Skin epidermis (tissue), 12 donors: ENCODE measurements around the gene P4HA2.

ENCODE experiments used
- H3K27ac ChIP-seq, 21 experiments: fragments of 200-600 bp; sonication (generic) in 11 of 21; one replicate each; pipeline ENCODE4 v1.5.0; 2020; ENCODE audit warnings: mild to moderate bottlenecking in 3 of 21, inconsistent platforms in 2 of 21, moderate library complexity in 2 of 21
- H3K4me3 ChIP-seq, 7 experiments: fragments of 200-600 bp; sonication (generic) in 2 of 7; one replicate each; pipeline ENCODE4 v1.5.0; 2020; ENCODE audit warnings: inconsistent platforms in 2 of 7, mild to moderate bottlenecking in 2 of 7, moderate library complexity in 1 of 7

P4HA2 gene

GRCh38 chr5:132209901-132210545 is 17.6 kb downstream of the P4HA2 start:
- no peak overlapping the region for H3K4me3 ChIP-seq
- H3K27ac ChIP-seq = no peak overlapping the region

GRCh38 chr5:132209131-132209530 is 18.5 kb downstream of the P4HA2 start:
- Histone ChIP-seq H3K27ac (peak overlapping the region in 1 of 21 experiments; percentile 49), H3K4me3 (no peak overlapping the region)

- no peak overlapping the region for H3K27ac ChIP-seq
- no peak overlapping the region for H3K4me3 ChIP-seq
These were observed 19.9 kb downstream of the P4HA2 start for GRCh38 chr5:132207778-132208177.

- no peak overlapping the region for H3K4me3 ChIP-seq
These were observed 20.9 kb downstream of the P4HA2 start for GRCh38 chr5:132206782-132207181.

GRCh38 chr5:132205385-132206125 is 22.1 kb downstream of the P4HA2 start:
- Histone ChIP-seq H3K27ac (peak overlapping the region in 1 of 21 experiments; percentile 59), H3K4me3 (no peak overlapping the region)

More at GRCh38 chr5:132206782-132207181, 20.9 kb downstream of the P4HA2 start:
- no peak overlapping the region for H3K27ac ChIP-seq

- H3K4me3 ChIP-seq = no peak overlapping the region
- H3K27ac ChIP-seq = no peak overlapping the region
These were observed 23.1 kb downstream of the P4HA2 start for GRCh38 chr5:132204371-132205135.

- Histone ChIP-seq H3K4me3 (no peak overlapping the region), H3K27ac (no peak overlapping the region)
These were observed 23.7 kb downstream of the P4HA2 start for GRCh38 chr5:132203916-132204315.

GRCh38 chr5:132203464-132203818 is 24.2 kb downstream of the P4HA2 start:
- Histone ChIP-seq H3K4me3 (no peak overlapping the region), H3K27ac (peak overlapping the region in 1 of 21 experiments; percentile 35)

DNA sequence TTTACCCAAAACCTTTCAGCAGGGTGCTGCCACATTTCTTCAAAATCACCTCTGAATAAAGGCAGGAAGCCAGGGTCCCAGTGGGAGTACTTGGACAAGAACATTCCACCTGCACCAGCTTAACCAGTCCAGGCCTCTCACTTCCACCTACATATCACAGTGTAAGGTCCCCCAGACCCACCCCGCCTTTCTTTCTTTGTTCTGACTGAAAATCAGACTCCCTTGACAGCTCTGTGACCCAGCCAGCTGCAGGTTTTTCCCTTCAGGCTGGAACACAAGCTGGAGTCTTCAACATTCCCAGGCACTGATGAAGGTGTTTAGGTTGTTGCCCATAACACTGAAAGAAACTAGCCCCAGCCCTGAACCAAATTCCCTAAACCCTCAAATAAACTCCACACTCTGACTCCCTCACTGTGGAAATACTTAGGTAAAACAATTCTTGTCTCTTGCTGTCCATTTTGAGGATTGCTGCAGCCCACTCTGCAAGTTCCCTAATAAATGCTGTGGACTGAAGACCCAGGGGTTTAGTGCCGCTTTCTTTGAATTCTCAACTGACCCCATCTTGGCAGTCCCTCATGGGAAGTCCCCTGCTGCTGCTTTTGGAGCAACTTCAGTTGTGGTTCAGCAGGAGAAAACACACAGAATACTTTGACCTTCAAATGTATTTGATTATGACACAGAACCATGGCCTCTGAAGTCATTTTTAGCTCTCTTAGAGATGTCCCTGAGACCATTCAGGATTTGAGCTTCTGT is 24.8 kb downstream of the P4HA2 start:
- peak overlapping the region in 1 of 21 experiments; percentile 35 for H3K27ac ChIP-seq
- no peak overlapping the region for H3K4me3 ChIP-seq

DNA sequence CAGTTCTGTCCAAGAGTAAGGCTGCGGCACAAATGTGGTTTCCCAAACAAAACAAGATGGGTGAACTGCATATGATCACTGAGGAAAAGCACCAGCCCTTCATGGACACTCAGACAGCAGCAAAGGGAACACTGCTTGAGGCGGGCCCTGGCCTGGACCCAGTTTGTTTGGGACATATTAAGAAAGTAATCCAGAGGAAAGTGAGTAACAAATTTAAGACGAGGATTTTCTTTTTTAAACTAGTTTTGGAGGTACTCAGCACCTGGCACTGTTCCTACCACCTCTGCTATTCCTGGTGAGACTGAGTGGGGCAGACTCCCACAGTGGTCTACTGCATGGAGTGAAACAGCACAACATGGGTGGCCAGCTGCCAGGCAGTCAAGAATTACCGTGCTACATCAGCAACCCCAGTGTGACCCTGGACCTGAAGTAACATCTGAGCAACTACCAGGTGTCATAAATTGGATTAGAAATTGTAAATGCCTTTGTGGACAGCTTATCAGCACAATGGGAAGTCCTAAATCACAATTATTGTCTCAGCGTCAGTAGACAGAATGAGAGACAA is 28.5 kb downstream of the P4HA2 start:
- Histone ChIP-seq H3K27ac (no peak overlapping the region), H3K4me3 (no peak overlapping the region)

DNA sequence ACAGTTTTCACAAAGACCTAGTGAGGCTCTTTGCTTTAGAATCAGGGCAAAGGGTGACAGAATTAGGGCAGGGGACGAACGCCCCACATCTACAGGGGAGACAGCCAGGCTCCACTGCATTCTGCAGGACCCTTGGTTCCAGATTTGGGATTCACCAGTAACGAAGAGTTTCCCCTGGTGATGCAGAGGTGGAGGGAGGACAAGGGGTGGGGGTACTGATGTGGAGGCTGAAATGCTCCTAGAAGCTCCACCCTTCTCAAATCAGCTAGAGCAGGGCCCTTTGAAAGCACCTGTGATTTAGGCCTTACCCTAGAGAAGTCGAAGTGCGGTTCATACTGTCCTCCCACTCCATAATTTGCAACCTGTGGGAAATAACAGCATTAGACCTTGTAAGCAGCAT is 29.1 kb downstream of the P4HA2 start:
- Histone ChIP-seq H3K4me3 (no peak overlapping the region), H3K27ac (no peak overlapping the region)

DNA sequence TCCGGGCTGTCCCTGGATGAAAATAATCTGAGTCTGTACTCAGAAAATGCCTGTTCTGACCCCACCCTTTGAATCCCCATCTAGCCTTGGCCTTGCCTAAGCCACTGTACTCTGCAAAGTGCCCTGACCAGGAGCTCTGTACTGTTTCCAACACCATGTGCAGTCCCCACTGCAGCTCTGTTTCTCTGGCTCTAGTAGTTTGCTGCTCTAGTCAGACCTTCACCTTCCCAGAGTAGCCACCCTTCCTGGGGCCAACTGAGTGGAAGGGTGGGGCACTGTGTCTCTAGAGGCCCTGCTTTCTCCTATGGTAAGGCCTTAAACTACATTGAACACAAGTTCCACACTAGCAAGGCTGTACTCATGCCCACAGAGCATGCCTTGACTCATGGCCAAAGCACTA is 31.9 kb downstream of the P4HA2 start:
- Histone ChIP-seq H3K27ac (no peak overlapping the region), H3K4me3 (no peak overlapping the region)

GRCh38 chr5:132193165-132193694 is 34.4 kb downstream of the P4HA2 start:
- Histone ChIP-seq H3K4me3 (no peak overlapping the region), H3K27ac (no peak overlapping the region)

DNA sequence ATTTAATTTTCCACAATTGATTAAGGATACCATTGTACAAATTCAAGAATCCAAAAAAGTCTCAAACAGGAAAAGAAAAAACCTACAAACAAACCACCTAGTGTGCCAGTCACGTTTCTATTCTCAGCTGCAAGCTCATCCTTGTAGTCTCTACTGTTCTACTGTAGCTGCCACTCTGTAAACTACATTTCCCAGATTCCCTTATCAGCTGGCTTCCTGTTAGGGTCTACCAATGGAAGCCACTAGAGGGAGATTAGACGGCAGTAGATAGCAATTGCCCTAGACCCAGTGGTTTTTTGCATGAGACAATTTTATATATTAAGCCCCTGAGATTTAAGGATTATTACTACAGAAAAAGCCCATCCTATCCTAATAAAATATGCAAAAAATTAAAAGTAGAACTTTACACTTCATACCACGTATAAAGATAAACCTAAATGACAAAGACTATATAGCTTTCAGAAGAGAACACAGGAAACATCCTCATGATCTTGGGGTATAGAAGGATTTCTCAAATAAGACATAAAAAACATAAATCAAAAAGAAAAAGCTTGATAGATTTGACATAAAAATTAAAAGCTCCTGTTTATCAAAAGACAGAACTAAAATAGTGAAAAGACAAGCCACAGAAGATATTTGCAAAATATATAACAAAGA is 37.4 kb downstream of the P4HA2 start:
- no peak overlapping the region for H3K27ac ChIP-seq

GRCh38 chr5:132184588-132184987 is 43.1 kb downstream of the P4HA2 start:
- H3K4me3 ChIP-seq = no peak overlapping the region
- no peak overlapping the region for H3K27ac ChIP-seq

More for the DNA sequence above, 37.4 kb downstream of the P4HA2 start:
- H3K4me3 ChIP-seq = no peak overlapping the region

GRCh38 chr5:132183723-132184122 is 43.9 kb downstream of the P4HA2 start:
- H3K27ac ChIP-seq = no peak overlapping the region
- H3K4me3 ChIP-seq = no peak overlapping the region

DNA sequence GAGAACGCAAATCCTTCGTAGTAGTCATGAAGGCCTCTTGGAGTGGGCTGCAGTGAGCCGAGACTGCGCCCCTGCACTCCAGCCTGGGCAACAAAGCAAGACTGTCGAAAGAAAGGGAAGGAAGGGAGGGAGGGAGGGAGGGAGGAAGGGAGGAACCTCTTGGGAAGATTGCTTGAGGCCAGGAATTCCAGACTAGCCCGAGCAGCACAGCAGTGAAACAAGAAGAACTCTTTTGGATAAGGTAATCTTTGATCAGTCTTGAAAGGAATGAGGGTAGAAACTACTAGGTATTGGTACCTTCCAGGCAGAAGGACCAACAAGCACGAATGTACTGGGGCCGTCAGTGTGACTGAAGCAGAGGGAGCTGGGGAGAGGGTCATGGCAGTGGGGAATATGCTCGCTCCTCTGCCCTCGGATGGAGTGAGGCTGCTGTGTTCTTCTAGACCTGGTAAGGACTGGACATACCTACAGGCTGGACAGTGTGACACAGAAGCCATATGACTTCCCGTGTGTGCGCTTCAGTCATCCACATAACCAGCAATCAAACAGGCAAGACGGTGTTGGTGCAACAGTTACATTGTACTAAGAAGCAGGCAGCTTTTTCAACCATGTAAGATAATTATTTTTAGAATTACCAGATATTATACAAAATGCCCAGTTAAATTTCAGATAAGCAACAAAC is 45.2 kb downstream of the P4HA2 start:
- no peak overlapping the region for H3K4me3 ChIP-seq
- peak overlapping the region in 1 of 21 experiments; percentile 50 for H3K27ac ChIP-seq

GRCh38 chr5:132181011-132181629 is 46.5 kb downstream of the P4HA2 start:
- no peak overlapping the region for H3K27ac ChIP-seq
- no peak overlapping the region for H3K4me3 ChIP-seq
